ENCODE measurements around the gene WDR5.

The WDR5 gene

DNA sequence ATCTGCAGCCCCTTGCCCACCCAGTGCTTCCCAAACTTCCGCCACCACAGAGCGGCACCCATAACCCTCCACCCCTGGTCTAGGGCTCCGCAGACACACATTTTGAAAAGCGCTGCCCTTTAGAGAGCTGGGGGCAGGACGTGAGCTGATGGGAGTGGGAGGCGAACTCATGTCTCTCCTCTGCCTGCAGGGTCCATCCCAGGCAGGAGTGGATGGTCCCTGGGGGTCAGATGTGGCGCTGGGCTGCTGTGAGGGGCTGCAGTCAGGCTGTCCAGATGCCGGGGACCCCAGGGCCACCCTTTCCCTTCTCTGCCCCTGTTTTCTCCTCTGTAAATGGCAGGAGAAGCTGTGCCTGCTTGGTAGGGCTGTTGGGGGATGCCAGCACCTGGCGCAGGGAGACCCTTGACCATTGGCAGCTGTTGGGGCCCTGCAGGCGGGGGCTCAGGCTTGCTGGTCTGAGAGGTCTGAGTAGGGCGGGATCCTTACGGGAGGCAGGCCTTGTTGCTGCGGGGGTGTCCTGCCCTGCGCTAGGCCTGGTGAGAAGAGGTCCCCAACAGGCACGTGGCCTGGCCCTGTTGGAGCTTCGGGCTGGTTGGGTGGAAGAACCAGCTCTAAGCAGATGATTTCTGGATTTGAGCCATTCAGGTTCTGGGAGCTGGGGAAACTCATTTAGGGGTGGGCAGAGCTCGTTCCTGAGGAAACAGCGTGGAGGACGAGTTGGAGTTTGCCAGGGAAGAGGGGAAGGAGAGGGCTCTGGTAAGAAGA lies 38.8 kb downstream of the WDR5 start:
- no peak for DNase-seq

DNA sequence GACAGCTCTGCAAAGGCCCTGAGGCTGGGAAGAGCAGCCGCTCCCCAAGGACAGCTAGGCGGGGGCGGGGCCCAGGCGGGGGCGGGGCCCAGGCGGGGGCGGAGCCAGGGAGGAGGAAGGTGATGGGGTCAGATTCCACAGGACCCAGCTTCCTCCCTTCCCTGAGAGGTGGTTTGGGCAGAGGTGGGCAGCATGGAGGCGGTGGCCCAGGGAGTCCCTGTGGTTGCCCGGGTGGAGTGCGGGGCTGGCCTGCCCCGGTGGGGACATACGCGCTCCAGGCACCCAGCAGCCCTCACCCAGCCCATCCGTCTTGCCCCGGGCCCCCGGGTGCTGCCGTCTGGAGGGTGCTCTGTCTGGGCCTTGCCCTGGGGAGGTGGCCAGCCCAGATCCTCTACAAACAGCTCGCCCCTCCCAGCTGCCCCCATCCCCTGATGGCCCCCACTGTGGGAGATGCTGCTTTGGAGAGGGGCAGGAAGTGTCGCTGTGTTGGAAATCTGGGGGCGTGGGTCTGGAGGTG lies 39.5 kb downstream of the WDR5 start:
- DNase-seq: no peak

DNA sequence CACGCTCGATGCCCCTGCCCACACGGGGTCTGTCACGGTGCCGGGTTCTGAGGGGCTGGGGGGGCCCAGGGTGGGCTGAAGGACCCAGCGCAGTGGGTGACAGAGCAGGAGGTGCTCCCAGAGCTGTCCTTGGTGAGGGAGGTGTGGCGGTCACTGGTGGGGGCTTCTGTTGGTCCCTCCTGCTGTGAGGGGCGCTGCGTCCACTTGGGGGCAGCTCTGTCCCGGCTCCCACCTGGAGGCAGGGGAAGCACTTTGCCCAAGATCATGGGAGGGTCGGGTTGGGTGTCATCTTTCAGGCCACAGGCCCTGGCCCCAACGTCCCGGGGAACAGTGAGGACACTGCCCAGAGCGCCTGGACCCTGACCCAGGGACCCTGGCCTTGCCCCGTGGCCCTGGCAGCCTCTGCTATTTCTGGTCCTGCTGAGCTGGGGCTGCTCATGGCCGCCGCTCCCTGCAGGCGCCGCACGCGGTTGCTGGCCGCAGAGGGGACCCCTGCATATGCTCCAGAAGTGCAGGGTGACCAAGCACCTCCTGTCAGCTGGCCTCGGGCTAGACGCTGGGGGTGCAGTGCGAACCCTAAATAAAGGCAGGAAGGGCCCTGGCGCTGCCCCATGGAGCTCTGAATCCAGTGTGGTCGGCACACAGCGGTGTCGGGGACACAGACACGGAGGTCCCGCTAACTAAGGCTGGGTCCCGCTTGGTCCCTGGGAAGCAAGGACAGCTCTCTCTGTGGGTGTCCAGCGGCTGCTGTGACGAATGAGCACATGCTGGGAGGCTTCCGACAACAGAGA lies 40.1 kb downstream of the WDR5 start:
- DNase-seq: no peak

DNA sequence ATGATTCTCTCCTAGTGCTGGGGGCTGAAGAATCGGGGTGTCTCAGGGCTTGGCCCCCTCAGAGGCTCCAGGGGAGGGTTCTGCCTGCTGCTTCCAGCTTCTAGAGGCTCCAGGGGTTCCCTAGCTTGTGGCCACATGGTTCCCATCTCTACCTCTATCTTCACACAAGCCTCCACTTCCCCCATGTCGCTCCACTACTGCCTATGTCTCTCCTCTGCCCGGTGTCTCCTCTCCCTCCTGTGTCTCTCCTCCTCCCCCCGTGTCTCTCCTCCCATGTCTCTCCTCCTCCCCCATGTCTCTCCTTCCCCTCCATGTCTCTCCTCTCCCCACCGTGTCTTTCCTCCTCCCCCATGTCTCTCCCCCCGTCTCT lies 40.7 kb downstream of the WDR5 start:
- no peak for DNase-seq

DNA sequence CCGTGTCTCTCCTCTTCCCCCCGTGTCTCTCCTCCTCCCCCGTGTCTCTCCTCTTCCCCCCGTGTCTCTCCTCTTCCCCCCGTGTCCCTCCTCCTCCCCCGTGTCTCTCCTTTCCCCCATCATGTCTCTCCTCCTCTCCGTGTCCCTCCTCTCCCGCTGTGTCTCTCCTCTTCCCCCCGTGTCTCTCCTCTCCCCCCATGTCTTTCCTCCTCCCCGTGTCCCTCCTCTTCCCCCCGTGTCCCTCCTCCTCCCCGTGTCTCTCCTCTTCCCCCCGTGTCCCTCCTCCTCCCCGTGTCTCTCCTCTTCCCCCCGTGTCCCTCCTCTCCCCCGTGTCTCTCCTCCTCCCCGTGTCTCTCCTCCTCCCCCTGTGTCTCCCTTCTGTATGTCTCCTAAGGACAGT lies 41.3 kb downstream of the WDR5 start:
- no peak for DNase-seq

DNA sequence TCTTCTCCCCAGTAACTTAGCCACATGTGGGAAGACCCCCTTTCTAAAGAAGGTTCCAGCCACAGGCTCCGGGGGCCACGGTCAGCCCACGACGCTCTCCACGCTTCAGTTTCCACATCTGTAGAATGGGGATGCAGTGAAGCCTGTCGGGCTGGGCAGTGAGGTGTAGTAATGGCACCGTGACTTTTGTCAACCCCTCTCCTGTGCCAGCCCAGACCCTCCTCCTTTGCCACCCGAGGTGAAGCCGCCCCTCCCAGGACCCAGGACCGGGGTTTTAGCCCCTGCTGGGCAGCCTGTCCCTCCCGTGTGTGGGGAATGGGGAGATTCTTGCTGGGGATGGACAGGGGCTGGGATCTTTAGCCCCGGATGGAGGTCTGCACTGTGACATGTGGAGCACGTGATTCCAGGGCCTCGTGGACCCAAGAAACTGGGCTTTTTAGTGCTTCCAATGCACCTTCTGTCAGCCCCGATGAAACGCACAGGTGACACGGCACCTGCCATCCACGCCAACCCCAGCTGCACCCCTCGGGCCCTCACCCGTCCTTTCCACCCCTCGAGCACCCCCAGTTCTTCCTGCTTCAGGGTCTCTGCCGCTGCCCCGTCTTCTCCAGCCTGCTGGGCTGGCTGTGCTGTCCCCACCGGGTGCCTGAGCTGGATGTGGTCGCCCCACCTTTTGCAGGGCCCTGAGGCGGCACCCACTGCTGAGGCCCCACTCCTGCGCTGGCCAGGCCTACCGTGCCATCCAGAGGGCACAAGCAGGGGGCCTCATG lies 41.9 kb downstream of the WDR5 start:
- DNase-seq: no peak

DNA sequence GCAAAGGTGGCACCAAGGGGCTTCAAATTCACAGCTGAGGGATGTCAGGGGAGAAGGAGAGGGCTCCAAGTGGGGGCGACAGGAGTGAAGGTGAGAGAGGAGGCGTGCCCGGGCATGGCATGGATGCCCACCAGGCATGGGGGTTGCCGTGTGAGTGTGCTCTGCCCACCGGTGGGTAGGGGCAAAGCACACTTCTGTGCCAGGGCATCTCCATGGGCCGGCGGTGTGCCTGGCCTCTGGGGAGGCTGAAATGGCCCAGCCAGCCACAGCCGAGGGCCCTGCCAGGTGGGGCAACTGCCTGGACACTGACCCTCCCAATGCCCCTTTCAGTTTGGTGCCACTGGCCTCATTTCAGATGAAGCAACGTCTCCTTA lies 42.5 kb downstream of the WDR5 start:
- DNase-seq: no peak

DNA sequence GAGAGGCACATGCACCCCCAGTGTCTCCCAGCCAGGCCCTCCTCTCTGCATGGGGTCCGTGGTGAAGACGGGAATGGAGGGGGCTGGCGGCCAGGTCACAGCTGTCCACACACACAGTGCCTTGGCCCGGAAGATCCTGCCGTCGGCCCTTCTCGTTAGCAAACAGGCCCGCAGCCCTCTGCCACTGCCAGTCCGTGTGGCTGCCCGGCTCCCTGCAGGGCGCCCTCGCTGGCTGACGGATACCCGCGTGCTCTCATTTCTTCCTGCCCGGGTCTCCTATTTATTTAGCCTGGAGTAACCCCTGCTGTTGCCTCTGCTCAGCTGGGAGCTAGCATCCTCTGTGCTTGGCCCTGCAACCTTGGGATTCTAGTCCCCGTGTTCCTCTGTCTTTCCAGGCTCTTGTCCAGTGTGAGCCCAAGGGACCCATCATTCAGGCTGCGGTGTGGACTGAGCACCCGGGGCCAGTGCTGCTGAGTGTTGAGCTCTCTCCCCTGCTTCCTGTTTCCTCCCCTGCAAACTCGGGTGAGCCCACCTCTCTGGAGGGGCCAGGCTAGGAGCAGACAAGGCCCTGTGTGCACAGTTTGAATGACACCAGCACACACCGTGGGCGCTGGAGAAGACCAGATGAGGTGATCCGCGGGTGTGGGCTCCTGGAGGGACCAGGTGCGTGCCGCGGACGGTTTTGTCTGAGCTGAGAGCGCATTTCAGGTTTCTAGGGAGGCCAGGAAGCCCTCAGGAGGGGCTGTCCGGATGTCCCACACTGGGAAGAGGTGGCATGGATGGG lies 43.1 kb downstream of the WDR5 start:
- DNase-seq: no peak

DNA sequence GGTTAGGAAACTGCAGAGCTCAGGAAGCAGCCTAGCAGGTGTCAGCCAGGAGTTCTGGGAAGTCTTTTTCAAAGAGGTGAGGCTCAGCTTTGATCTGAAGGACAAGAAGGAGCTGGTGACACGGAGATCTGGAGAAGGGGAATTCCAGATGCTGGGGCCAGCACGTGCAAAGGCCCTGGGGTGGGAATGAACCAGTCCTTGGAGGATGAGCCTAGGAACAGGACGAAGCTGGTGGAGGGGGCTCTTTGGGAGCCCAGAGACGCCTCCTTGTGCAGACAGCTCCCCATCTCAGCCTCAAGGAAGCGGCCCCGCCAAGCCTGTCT lies 43.7 kb downstream of the WDR5 start:
- no peak for DNase-seq

DNA sequence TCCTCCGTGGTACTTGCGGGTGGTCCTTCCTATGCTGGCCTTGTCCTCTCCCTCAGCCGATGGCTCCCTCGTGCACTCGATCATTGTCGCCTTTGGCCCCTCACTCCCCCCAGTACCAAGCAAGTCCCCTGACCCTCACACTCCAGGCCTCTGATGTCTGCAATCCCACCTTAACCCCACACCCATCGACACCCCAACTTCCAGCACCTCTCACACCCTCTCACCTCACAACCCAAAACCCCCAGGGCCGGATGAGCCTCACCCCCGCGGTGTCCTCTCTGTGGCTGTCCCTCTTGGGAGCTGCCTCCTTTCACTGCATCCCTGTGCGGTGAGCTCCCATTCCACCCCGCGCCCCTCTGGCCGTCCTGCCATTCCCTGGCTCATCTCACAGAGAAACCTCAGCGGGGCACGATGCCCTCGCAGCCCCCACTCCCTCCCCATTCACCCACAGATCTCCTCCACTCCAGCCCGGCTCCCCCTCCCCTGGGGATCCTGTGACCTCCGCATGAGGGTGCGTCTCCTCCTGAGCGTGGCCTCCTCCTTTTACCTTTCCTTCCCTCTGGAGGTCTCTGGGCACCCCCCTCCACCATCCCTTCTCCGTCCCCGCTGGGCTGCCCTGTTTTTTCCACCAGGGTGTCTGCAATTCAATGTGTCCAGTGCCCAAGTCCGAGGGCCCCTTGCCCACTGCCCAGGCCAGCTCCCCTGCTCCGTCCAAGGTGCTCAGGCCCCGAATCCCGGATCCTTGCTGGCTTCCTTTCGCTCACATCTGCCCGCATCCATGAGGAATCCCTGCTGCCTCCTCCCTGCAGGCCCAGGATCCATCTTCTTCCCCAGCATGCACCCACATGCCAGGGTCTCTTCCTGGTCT lies 44.3 kb downstream of the WDR5 start:
- no peak for DNase-seq

DNA sequence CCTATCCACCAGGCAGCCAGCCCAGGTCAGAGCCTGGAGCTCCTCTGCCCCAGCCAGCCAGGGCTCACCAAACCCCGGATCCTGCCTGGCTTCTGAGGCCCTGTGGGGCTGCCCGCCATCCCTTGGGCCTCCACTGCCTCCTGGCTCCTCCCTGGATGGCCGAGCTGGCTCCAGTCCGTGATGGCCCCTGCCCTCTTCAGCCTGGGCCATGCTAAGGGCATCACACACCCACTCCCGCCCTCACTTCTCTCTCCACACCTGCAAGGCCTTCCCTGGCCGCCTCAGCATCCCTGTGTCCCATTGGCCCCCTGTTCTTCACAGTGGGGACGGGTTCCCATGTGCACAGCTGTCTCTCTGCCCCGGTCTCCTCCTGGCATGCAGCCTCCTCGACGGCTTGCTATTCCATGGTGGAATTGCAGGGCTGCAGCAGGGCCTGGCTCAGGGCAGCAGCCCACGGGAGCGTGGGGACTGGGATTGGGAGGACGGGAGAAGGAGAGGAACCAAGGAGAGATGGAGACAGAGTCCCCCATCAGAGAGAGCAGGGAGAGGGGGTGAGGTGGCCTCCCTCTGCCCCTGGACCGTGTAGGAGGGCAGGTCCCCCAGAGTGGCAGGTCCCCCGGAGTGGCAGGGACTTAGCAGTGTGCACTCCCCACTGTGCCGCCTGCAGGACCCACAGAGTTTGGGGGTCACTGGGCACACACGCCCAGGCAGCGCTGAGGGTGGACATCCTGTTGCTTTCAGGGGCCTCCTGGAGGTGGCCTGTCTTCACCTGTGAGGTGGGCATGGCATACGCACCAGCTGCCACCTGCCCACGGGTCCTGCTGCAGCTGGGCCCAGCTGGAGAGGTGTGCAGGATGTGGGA lies 45.1 kb downstream of the WDR5 start:
- DNase-seq: no peak

DNA sequence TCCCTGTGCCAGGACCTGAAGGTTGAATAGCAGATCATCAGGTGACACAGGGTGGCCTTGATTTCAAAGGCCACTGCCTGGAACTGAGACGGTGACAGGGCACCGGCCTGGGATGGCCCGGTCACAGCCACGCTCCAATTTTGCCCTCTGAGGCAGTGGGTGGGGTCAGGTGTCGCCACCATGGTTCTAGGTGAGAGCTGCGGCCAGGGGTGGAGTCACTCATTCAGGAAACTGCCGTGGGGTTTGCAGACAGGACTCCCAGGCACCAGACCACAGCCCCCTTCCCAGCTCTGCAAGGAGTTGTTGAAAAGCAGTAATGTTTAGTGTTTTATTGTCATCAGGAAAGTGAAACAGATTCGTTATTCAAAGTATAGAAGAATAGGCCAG lies 45.8 kb downstream of the WDR5 start:
- no peak for DNase-seq

DNA sequence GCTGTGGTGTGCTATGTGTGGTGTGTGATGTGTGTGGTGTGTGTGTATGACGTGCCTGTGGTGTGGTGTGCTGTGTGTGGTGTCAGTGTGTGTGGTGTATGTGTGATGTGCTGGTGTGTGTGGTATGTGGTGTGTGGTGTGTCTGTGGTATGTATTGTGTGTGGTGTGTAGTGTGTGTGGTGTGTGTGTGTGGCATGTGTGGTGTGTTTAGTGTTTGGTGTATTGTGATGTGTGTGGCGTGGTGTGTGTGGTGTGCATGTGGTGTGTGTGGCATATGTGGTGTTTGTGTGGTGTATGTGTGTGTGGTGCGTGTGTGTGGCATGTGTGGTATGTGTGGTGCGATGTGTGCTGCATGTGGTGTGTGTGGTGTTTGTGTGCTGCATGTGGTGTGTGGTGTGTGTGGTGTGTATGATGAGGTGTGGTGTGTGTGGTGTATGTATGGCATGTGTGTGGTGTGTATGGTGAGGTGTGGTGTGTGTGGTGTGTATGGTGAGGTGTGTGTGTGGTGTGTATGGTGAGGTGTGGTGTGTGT lies 46.7 kb downstream of the WDR5 start:
- DNase-seq: no peak

DNA sequence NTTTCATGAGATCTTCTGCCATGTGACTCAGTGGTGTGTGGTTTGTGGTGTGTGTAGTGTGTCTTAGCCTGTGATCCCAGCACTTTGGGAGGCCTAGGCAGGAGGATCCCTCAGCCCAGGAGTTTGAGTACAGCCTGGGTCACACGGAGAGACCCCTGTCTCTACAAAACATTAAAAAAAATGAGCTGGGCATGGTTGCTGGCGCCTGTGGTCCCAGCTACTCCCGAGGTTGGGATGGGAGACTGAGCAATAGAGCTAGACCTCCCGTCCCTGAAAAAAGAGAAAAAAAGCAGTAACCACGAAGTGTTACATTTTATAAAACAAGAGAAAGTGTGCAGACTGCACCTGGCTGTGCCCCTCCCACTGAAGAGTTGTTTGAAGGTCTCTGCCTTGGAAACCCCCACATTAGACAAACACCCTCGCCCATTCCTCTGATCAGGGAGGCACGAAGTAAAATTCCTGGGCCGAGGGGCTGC lies 49.7 kb downstream of the WDR5 start:
- no peak for DNase-seq

DNA sequence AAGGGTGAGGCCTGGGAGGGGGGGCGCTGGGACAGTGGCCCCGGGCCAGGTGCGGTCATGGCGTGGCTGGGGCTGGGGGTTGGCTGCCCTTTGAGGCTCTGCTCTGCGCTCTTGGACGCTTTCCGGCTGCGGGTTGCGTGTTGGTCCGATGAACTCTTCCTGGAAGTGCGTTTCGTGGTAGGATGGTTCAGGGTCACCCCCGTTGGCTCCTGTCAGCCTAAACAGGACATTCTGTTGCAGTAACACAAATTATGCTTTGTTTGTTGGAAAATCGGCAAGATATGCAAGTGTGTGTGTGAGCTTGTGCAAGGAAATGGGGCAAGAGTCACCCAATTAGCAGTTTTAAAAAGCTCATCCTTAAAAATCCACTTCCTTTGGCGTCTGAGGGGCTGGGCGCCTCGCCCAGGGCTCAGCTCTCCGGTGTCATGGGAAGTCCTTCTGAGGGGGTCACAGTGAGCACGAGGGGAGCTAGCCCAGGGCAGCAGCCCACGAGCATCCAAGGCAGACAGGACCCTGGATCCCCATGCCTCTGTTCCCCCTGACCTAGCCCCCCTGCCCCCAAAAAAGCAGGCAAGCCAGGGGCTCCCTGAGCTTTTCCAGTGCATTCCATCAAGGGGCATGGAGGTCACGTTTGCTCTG lies 50.7 kb downstream of the WDR5 start:
- no peak for DNase-seq

DNA sequence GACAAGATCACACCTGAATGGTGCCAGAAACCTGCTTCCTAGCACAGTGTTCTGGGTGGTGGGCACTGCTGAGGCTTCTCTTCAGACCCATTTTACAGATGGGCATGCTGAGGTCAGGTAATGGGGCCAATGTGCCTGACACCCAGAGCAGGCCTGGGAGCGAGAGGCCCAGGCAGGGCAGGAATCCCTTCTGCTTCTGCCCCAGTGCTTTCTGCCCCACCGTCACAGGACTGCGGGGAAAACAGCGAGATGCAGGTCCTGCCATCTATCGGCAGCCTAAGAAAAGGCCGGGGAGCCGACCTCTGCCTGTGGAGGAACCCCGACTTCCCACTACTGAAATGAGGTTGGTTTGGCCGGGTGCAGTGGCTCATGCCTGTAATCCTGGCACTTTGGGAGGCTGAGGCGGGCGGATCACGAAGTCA lies 51.2 kb downstream of the WDR5 start:
- DNase-seq: no peak

DNA sequence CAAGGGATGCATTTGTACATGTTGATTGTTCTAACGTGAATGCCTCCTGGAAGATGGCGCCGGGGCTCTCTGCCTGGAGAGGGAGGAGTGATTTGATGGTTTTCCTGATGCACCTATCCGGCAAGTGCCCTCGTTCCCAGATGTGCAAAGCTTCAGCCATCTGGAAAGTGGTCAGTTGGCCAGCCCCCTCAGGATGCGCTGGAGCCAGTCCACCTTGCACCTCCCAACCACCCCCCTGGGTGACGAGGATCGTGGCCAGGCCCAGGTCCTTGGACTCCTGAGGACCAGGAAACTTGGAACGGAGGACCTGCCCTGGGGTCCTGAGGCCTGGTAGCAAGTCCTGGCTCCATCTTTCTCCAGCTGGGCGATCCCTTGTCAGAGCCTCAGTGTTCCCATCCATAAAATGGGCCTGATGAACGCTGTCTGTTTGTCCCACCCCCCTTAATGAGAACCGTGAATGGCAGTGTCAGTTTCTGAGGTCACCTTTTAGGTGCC lies 52.1 kb downstream of the WDR5 start:
- DNase-seq: no peak

DNA sequence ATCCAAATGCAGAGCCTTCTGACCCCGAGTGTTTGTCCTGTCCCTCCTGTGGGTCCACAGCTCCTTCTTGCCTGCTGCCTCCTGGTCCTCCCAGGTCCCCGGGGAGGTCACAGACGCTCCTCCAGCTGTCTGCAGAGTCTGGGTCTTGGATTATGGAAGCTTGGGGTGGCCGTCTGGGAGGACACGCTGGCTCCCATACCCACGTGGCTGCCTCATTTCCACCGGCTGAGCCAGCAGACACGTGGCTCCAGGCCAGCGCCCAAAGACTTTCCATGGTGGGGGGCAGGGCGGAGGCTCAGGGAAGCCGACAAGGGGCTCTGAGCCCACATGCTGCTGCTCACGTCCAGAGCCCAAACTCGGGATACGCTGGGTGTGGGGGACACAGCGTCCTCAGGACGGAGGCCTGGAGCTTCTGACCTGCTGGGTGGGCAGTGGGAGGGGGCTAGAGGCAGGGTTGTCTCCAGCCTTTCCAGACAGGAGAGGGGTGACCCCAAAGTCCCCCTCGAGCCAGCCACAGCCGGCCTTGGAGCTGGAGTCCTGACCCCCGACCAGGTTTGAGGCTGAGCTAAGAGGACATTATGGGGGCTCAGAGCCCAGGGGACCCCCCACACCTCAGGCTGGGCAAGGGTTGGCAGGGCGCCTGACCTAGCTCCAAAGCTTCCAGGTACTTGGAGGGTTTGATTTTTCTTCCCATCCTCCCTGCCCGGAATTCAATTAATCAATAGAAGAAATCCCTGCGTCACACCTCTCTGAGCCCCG lies 52.7 kb downstream of the WDR5 start:
- DNase-seq: no peak

DNA sequence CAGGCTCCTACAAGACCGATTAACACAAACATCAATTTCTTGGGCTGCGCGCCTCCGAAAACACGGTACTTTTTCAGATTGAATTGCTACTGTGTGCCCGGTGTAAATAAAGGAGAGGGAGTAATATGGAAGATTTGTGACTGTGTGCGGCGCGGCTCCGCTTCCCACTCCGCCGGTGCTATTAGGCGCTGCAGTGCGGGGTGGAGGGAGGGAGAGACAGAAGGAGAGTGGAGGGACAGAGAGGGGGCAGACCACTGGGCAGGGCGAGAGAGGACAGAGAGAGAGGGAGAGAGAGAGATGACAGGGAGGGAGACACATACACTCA lies 53.2 kb downstream of the WDR5 start:
- no peak for DNase-seq
